ENCODE data around the gene MAML3.

The MAML3 gene

DNA sequence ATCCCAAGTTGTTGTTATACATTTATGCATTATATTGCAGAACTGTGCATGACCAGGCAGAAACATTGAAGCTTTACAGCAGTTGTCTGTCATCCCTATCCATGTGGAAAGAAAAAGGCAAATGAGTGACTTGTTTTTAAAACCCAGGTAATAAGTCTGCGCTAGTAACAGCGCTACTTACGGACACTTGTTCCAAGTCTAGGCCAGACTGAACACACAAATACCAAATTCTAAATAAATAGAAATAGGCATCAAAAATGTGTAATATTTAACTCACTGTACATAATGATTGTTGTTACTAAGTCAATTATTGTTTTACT, 548 bp upstream of the MAML3 start:
- ATAC-seq = no peak

DNA sequence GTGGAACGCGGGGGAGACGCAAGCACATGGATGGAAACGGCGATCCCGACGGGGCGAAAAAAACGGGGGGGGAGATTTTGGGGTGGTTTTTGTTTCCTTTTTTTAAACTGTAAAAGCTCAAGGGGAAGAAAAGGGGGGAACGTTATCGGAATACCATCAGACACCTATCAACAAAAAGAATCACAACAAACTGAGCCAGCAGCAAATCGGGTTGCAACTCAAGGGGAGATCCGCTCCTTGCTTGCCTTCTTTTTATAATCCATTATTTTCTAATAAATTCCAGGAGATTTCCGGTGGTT, 616 bp downstream of the MAML3 start:
- no peak for ATAC-seq

DNA sequence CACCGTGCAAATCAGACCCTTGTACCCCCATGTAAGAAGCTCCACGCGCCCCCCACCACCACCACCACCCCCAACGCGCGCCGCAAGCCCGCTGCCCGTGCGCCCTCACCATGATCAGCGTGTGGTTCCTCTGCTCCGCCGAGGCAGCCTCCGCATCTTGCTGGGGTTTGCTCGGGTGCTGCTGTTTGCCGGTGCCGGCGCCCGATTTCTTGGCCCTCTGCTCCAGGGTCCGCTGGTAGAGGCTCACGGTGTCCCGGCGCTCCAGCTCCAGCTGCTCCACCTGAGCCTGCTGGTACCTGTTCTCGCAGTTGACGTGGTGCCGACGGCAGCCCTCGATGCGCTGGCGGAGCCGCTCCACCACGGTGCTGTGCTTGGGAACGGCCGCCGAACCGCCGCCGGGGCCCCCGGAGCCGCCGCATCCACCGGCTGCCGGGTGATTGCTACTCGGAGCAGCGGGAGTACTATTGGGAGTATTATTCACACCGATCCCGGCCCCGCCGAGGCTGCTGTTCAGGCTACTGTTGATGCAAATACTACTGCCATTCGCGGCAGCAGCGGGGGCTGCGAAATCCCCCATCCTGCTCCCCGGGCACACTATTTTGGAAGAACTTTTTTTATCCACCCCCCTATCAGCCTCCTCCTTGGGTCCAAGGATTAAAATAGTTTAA, 1.1 kb downstream of the MAML3 start:
- no peak for ATAC-seq

DNA sequence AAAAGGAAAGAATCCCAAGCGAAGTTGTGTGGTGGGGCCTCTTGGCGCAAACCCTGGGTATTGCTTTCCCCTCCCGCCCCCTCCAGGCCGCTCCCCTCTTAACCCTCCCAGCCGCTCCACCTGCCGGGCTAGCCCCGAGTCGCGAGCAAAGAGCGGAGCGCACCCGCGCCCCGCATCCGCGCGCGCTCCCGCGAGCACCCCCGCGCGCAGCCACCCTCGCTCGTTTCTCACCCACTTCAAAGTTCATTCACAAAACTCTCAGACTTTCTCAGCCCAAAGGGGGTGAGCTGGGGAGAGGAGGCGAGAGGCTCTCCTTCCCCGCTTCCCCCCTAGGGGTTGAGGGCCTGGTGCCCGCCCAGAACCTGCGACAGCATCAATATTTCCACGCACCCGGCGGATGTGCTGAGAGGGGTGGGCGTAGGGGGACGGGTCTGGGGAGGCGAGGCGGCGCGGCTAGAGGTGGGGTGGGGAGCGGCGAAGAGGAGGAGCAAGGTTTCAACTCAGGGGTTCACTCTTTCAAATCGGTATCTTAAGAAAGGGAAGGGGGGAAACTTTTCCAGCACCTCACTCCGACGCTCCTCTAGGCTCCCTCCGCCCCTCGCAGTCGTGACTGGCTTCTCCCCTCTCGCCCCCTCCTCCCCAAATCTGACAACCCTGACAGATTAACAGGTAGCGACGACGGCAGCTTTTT, 1.8 kb downstream of the MAML3 start:
- ATAC-seq = peak; percentile 44 to 48

DNA sequence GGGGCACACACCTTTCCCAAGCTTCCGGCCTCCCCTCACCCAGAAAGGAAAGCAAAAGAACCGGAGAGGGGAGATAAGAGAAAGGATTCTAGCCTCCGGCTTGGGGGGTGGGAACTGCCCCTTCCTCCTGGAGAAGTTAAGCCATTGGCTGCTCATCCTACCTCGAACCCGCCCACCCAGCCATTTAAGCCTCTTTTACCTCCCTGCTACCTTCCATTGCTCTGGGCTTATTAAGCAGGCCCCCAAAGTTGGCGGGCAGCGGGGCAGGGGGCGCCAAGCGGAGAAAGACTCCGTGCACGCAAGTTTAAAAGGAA, 2.3 kb downstream of the MAML3 start:
- peak; percentile 25 to 39 for ATAC-seq

DNA sequence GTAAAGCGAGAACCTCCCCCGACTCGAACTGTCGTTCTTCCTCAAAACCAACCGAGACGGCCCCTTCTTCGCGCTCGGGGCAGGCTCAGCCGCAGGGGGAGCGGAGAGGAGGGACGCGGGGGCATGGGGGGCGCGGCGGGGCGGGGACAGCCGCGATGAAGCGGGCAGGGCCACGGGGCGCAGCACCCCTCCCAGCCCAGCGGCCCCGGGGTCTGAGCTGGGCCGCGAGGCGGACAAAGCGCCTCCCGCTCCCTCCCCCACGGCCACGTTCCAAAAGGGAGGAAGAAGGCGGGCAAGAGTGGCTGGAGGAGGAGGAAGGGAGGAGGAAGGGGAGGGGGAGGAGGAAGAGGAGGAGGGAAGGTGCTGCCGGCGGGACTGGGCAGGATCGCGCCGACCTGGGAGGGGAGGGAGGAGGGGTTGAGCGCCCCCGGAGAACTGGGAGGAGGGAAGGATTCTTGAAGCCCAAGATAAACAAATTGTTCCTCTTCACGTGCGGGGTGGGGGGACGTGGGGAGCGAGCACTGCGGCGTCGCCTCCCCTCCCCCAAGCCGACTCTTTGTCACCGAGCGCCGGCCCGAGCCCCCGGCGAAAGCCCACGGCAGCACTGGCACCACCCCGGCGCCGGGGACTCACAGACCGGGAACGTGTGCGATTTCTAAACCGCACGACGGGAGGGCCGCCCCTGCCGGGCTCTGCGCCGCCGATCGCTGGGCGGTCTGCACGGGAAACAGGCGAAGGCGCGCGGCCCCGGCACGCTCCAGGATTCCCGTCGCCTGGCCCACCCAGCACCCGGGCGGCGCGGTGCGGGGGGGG, 2.9 kb downstream of the MAML3 start:
- peak; percentile 18 to 23 for ATAC-seq

DNA sequence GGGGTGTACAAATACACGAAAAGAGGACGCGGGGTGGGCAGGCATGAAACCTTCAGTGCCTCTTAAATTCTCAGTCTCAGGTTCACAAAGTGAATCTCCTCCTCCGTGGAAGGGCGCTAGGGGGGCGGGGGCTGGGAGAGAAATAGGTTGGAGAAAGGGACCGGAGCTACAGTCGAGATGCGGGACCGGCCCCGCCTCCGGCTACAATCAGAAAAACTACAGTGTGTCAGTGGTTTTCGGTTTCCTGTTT, 3.4 kb downstream of the MAML3 start:
- no peak for ATAC-seq

DNA sequence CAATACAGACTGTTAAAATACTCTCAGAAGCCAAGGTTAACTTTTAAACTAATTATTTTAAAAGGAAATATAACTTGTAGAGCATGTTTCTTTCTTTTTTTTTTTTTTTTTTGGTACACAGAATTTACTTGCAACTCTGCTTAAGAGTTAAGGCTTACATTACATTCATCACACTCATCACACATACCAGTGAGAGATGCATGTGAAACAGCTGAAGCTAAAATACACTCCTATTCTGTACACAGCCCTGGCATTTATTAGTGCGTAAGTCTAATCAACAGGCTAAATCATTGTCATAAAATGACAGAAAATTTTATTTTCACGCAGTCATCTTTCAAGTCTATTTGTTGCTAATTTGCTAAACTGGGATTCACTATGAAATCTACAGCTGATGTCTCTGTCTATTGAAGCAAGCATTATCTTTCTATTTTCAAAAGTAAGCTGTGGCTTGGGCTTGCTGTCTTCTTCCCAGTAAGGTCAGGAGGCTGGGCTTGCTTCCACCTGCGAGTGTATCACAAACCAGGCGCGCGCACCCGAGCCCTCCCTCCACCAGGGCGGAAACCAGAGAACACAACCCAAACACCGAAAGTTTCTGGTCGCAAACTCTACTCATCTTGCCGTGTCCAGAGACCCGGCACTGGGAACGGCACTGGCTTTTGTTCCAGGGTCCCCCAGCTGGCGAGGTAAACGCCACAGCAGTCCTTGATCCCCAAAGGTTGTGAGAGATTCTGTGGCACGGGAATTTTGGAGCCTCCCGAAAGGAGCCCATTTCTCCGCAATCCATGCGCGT, 3.9 kb downstream of the MAML3 start:
- no peak for ATAC-seq

DNA sequence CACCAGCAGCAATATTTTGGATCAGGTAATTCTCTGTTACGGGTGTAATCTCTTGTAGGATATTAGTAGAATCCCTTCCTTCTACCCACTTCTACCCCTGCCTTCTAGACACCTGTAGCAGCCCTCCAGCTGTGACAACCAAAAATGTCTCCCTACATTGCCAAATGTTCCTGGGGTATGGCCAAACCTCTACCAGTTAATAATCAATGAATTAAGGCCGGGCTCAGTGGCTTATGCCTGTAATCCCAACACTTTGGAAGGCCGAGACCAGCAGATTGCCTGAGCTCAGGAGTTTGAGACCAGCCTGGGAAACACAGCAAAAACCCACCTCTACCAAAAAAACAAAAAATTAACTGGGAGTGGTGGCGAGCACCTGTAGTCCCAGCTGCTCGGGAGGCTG, 9.9 kb downstream of the MAML3 start:
- ATAC-seq = no peak

DNA sequence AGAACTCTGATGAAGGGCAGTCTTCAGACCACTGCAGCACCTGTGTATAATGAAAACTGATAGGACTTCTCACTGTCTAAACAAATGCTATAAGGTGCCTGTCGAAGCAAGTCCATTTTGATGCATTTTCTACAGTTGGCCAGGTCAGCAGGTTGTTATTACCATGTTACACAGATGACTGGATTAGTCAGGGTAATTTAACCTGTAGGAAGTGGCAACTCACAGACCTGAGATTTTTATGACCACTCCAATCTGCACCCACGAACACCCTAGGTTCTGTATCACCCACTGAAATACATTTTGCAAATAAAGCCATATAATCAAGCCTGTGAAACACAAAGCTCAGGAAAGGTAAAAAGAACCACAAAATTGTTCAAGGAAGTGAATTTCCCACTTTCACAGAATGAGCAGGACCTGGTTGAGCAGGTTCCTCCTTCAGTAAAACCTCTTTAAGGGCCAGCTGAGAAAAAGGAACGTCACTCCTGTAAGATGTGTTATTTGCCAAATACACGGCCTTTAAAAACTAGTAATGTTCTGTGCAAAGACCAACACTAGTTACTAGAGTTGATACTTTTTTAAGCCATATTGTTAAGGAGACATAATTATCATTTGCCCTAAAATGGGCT, 12.7 kb downstream of the MAML3 start:
- no peak for ATAC-seq

DNA sequence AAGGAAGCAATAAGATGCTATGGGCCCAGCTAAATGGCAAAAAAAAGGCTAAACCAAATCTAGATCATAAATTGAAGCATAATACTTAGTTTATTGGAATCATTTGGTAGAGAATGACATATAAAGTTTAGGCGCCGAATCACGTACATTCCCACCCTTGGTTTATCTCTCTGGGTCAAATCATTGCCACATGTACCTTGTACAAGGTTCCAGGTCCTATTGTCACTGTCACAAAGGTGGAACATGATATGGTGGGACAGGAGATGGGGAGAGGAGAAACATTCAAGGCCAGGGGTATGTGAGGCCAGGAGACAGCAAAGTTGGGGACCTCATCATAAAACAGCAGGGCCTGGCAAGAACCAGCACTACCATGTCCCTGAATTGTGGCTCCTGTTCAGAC, 13.4 kb downstream of the MAML3 start:
- ATAC-seq = no peak

DNA sequence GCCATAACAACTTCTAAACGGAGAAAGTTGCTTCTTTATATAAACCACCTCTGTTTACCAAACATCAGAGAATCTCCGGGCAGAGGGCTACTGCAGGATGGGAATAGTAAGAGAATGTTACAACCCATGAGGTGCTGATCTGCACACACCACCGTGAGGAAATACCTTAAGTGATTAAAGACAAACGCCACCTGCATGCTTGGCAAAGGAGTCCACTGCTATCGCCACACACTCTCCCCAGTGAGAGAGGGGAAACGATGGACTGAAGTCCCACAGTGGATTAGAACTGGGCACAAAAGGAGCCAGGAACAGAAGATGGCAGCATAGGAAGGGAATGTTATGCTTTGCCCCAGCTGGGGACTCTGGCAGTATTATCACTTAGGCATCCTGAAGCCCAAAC, 15.6 kb downstream of the MAML3 start:
- ATAC-seq = no peak

DNA sequence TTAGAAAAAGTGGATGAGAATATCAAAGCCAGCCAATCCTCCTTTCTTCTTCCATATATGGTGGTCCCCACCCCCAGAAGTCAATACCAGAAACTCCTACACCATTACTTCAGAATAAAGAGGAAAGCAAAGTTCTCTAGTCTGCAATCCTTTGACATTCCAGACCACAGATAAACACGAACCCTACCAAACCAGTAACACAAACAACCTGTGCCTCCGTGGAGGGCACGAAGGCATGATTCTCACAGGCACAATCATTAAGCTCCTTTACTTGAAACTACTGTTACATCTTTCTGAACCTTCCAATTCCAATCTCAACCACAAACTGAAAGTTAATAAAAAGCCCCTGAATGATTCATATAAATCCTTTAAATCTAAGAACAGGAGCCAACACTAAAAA, 16.3 kb downstream of the MAML3 start:
- ATAC-seq = no peak

DNA sequence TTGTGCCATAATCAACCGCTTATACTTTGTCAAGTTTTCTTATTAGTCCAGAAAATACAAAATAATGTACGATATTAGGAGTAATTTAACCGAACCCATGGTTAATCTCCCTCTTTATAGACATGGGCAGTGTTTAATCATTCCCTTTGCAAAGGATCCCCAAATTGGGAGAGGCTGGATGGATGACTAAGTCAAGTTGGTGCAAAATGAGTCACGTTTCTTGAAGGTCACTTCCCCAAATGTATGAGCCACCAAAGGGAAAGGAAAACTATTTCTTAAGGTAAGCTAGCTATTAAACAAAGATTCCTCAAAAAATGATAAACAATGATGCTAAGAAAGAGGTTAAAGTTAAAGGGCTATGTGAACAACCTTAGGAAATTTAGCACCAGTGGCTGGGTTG, 17.5 kb downstream of the MAML3 start:
- no peak for ATAC-seq

DNA sequence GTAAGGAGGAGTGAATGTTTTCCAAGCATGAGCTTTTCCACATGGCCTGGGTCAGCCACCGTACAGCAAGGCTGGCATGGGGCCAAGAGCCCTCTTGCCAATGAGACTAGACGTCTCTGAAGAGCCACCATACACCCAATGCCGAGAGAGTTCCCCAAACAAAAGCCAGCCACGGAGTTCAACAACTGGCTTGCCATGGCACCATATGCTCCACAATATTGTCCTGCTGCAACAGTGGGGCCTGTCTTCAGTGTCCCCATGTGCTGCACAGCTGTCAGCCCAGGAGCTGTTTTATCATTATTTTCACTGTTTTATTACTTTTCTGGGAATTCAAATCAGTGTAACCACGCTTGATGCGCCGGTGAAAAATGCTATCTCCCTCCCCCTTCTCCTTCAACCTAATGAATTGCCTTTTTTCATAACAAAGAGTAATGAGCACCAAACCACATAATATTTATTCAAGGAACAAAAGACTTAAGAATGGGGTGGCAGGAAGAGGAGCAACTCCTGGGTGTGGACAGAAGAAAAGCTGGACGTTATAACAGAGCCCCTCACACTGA, 18.4 kb downstream of the MAML3 start:
- ATAC-seq = no peak

DNA sequence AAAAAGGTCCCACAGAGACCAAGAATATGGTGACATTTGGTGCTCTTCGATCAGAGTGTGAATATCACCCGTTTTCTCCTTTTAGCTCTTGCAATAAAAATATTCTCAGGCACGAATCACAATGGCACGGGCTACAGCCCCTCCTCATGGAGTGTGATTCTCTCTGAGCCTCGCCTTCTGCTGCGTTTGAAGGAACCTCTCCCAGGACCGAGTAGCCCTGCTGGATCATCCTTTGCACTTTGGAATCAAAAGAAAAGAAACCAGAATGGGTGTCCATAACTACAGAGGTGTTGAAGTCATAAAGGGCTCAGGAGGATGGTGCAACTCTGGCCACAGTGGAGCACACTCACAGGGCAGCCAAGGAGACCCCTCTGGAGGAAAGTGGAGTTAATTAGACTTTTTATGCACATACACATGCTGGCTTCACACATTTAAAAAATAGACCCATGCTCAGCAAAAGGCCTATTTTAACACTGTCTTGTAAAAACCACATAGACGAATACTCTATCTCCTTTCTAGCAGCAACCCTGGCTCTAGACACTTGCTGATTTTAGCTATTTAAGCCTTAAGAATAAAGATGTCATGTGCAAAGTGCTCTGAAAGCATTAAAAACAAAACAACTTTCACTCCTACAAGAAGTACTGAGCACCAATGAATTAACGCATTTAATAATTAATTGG, 19.1 kb downstream of the MAML3 start:
- ATAC-seq = no peak

DNA sequence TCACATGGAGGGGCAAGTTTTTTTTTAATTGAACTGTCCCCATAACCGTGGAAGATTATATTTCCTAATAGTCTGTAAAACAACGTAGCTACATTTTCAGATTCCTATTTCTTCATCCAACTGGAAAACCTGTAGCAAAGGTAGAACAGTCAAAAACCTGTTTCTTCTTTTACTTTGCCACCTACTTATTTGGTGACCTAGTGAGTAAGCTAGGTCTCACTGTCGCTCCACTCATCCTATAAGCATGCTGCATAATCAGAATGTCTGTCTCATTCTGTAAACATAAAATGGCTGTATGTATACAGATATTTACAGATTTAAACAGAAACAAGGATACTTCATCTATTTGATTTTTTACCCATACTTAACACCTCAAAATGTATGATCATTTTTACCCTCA, 20.4 kb downstream of the MAML3 start:
- ATAC-seq = no peak

DNA sequence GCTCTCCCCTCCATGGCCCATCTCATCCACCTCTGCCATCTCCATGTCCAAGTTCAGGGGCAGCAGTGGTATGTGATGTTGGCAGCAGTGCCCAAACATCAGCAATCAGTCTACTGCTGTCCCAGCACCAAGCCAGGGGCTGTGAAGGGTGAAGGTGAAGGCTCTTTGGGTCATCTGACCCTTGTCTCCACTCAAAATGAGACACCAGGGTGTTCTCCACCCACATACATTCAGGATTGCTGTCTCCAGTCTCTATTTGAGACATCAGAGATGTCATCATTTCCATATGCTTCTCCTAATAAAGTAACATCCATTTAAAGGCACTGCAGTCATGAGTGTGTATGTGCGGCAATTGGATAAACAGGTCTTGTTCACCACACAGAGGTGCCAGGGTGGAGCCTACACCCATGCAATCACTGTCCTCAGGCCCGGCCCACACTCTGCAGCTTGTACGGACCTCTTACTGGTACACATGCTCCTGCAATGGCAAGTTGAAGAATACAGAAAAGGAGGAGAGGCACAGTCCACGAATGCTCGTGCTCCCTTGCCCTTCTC, 22.2 kb downstream of the MAML3 start:
- ATAC-seq = no peak

DNA sequence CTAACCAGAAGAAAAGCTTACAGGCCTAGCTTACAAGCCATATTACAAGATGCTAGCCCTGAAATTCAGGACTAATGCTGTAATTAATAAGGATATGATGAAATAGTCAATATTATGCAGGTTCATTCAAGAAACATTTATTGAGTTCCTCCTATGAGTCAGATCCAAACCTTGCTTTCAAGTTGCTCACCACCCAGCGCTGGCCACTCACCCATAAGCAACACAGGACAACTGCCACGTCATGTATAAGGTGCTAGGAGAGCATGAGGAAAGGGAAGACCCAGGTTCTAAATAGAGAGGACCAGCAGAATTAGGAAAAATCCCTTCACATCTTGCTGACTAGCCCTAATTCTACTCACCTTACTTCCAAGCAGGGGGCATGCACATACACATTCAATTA, 23.3 kb downstream of the MAML3 start:
- no peak for ATAC-seq

DNA sequence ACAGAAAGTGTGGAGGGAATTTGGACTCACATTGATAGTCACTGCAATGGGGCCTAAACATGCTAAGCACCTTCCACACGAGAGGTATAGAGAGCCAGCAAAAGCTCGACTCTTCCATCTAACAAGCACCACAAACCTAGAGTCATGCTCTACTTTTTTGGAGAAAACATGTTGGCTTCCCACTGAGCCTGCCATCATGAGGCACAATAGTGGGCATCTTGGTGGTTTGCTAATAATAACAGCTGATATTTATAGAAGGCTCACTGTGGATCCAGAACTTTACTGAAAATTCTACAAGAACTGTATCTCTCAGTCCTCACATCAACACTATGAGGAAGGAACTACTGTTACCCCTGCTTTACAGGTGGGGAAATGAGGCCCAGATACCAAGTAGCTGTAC, 26.6 kb downstream of the MAML3 start:
- no peak for ATAC-seq

DNA sequence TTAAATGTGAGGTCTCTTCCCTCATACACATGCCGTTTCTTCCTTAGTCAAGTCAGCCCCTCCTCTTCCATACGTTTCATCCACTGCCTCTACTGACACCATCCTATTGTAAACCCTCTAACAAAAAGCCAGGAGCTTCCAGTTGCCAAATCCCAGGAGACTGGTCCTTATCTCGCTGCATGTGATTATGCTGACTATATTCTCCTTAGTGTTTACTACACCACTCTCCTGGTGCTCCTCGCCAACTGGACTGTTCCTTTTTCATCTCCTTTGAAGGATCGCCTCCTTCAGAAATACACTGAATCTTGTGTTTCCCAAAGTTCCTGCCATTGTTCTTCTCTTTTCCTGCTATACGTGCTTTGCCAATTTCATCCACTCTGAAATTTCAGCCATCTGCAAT, 27.7 kb downstream of the MAML3 start:
- ATAC-seq = no peak

DNA sequence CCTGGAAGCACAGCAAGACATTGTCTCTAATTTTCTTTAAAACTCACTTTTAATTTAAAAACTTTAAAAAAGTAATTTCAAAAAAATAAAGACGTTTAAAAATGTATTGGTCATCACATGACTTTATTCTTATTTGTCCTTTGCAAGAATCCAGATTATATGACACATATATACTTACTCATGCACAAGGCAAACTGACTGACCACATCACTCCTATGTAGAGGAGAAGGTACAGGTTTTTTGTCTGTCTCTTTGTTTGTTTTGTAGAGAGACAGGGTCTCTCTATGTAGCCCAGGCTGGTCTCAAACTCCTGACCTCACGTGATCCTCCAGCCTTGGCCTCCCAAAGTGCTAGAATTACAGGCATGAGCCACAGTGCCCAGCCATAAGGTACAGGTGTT, 28.6 kb downstream of the MAML3 start:
- ATAC-seq = no peak
